Erythroblast (primary cell): Measurements from ENCODE around the gene SERPINF2.

Experiments used
- GATA1 ChIP-seq: IDR thresholded peaks from 2 replicates; pipeline ENCODE4 v1.6.1; 2011; ENCODE audit warnings: low read depth, mild to moderate bottlenecking, control low read depth, low read length, moderate library complexity
- POLR2A ChIP-seq: IDR thresholded peaks from 2 replicates; pipeline ENCODE4 v1.6.1; 2011; ENCODE audit warnings: mild to moderate bottlenecking, low read length

DNA sequence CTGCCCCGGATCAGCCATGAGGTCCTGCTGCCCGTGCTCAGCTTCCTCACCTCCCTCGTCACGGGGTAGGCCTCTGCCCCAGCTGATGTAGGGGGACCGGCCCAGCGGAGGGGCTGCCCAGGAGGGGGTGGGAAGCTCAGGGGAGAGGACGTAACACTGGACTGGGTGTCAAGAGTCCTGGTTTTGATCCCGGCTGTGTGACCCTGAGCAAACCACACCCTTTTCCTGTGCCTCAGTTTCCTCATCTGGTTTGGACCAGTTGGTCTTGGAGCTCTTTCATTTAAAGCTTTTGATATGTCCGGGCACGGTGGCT is 11.5 kb upstream of the SERPINF2 start:
- no peak for TF ChIP-seq POLR2A
- TF ChIP-seq GATA1: no peak
